Endothelial cell (in vitro differentiated cells): ENCODE data around the gene MYRF. TPM values are rescaled to one million over a fixed set of nuclear protein-coding genes. Genes with fewer than 3 reads are reported as not detected.

ENCODE experiments used
- DNase-seq: peaks from one replicate; pipeline ENCODE4 v3.0.0; 2021; ENCODE audit warnings: low spot score
- H3K27ac Mint-ChIP-seq: one replicate; pipeline ENCODE4 v1.8.0; 2021; ENCODE audit warnings: mixed read lengths, inconsistent platforms; ENCODE audit not compliant: unreplicated experiment
- H3K27me3 Mint-ChIP-seq: one replicate; pipeline ENCODE4 v1.8.0; 2021; ENCODE audit warnings: mild to moderate bottlenecking, moderate library complexity, mixed read lengths, inconsistent platforms; ENCODE audit not compliant: unreplicated experiment
- H3K36me3 Mint-ChIP-seq: one replicate; pipeline ENCODE4 v1.8.0; 2021; ENCODE audit warnings: mild to moderate bottlenecking, low read depth, mixed read lengths, inconsistent platforms; ENCODE audit not compliant: unreplicated experiment
- H3K4me1 Mint-ChIP-seq: one replicate; pipeline ENCODE4 v1.8.0; 2021; ENCODE audit warnings: mild to moderate bottlenecking, mixed read lengths, inconsistent platforms; ENCODE audit not compliant: unreplicated experiment
- H3K4me3 Mint-ChIP-seq: one replicate; pipeline ENCODE4 v1.8.0; 2021; ENCODE audit warnings: mild to moderate bottlenecking, mixed read lengths, inconsistent platforms; ENCODE audit not compliant: unreplicated experiment
- H3K9me3 Mint-ChIP-seq: one replicate; pipeline ENCODE4 v1.8.0; 2021; ENCODE audit warnings: mixed read lengths, inconsistent platforms; ENCODE audit not compliant: unreplicated experiment
- total RNA-seq: library from RNA; stranded (reverse); fragmentation: NEBNext Ultra II Directional; extraction: Animal tissue kit (Norgen Biotek cat#: 25700); gene quantifications from one replicate; pipeline ENCODE4 v1.2.1, GENCODE V29; 2021; ENCODE audit not compliant: unreplicated experiment
- TF ChIP-seq, protein P1 (sequence below): fragments of 200-600 bp; sonication (generic); IDR thresholded peaks from one replicate; pipeline ENCODE4 v1.5.0; 2021; ENCODE audit warnings: antibody characterized with exemption; ENCODE audit not compliant: unreplicated experiment

The MYRF gene
- total RNA-seq, 1 donor from 2014 or later: 1.5 TPM

DNA sequence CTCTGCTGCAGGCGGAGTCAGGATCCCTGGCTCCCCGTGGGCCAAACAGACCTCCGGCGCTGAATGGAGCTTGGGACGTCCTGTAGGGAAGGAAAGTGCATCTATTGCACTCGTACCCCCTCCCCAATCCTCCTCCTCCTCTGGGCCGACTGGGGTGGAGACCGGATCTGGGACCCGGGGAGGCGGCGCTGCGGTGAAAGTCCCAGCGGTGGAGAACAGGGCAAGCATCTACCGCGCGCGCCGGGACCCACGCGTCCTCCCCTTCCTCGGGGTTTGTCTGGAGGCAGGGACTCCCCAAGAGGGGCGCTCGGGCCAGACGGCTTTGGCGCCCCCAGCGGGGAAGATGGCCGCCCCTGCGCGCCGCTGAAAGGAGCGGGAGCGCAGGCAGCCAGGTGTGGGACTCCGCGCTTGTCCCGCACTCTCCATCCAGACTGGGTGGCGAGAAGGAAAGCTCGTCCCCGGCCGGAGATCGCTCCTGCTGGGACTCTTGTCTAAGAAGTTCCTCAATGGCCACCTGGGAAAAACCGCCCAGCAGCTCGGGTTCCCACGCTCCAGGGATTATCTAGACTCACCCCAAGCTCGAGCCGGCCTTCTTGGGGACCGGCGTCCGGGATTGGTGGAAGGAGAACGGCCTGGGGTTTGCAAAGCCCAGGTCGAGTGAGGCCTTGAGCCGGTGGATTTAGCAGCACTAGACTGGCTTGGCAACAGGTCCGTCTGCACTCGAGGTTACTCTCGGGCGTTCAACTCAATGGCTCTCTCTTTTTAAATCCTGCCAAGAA, 76.4 kb downstream of the MYRF start:
- Mint-ChIP-seq H3K4me1 (peaks cover 54% of the 10 kb centered on the region), H3K9me3 (no peaks in the 10 kb centered on the region), H3K4me3 (peak overlapping the region; percentile 98), H3K36me3 (peaks cover 21% of the 10 kb centered on the region), H3K27ac (peak overlapping the region; percentile 61), H3K27me3 (peaks cover 19% of the 10 kb centered on the region)
- DNase-seq: peak; percentile 62
- TF ChIP-seq, protein P1, sequence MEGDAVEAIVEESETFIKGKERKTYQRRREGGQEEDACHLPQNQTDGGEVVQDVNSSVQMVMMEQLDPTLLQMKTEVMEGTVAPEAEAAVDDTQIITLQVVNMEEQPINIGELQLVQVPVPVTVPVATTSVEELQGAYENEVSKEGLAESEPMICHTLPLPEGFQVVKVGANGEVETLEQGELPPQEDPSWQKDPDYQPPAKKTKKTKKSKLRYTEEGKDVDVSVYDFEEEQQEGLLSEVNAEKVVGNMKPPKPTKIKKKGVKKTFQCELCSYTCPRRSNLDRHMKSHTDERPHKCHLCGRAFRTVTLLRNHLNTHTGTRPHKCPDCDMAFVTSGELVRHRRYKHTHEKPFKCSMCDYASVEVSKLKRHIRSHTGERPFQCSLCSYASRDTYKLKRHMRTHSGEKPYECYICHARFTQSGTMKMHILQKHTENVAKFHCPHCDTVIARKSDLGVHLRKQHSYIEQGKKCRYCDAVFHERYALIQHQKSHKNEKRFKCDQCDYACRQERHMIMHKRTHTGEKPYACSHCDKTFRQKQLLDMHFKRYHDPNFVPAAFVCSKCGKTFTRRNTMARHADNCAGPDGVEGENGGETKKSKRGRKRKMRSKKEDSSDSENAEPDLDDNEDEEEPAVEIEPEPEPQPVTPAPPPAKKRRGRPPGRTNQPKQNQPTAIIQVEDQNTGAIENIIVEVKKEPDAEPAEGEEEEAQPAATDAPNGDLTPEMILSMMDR: peak; percentile 39

DNA sequence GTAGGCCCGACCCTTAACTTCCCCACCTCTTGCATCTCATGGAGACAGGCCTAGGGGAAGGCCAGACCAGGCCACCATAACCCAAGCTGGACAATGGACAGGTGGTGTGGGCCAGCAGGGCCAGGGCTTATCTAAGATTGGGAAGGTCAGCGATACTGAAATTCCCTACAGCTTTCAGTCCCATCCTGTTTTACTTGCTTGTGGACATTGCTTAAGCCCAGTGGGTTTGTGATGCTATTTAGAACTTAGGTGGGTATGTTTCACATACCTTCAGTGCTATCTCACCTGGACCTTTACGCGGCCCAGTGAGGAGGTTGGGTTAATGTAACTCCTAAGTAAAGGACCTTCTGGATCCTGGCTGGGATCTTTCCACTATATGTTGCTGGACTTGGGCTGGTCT, 77.4 kb downstream of the MYRF start:
- H3K27ac Mint-ChIP-seq: peak overlapping the region; percentile 45
- H3K4me3 Mint-ChIP-seq: peak overlapping the region; percentile 98
- peaks cover 63% of the 10 kb centered on the region for H3K4me1 Mint-ChIP-seq
- TF ChIP-seq, protein P1: no peak
- H3K36me3 Mint-ChIP-seq: peaks cover 24% of the 10 kb centered on the region
- no peaks in the 10 kb centered on the region for H3K9me3 Mint-ChIP-seq
- no peak for DNase-seq
- peaks cover 19% of the 10 kb centered on the region for H3K27me3 Mint-ChIP-seq

DNA sequence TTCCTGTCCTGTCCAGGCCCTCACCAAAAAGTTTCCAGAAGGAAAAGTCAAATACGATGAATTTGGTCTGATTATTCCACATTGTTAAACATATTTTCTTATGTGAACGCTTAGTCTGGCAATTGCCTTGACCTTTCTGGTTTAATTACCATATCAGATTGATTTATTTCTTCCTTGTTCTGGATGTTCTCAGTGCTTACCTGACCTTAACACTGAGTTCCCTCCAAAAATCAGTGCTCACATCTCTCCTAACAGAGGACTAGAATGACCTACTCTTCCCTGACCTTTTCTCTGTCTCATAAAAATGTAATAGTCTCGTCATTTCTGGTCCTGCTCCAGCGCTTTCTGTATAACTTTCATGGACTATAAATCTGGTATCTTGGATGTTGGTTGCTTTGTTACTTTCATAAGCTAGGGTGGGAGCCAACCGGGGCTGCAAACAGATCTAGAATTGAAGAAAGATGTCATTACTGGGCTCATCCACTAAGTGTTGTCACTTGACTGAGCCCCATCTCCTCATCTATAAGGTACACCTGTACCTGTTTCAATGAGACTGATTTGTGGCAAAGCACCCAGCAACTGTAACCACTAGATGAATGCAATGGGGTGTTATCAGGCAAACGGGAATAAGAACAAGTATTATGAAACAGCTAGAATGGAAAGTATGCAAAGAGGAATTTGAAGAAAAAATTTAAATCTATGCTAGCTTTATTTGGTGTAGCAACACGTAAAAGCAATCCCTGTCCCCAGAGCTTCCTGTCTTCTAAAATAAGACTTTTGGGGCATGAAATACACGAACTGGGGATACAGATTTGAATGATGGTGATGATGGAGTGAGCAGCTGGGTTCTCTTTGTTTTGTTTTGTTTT, 78.0 kb downstream of the MYRF start:
- peaks cover 21% of the 10 kb centered on the region for H3K27me3 Mint-ChIP-seq
- H3K4me1 Mint-ChIP-seq: peaks cover 68% of the 10 kb centered on the region
- peaks cover 24% of the 10 kb centered on the region for H3K36me3 Mint-ChIP-seq
- TF ChIP-seq, protein P1: no peak
- DNase-seq: no peak
- H3K4me3 Mint-ChIP-seq: peak overlapping the region; percentile 98
- peak overlapping the region; percentile 28 for H3K27ac Mint-ChIP-seq
- H3K9me3 Mint-ChIP-seq: no peaks in the 10 kb centered on the region

DNA sequence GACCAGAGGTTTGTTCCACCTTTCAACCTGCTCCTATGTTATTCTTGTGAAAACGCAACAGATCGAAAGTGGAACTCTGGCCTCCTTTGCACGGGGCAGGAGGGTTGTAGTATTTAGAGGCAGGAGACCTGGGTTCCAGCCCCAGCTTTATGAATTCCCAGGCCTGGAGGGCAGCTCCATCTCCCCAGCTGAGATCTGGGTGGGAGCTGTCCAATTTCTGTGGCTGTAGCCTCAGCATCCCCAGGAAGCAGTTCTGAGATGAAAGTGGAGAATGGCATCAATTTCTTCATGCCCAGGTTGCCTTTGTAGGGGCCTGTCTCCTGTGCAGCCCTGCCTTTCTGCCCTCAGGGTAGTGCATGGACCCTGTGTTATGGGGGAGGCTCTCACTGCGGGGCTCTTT, 79.8 kb downstream of the MYRF start:
- Mint-ChIP-seq H3K27ac (peak overlapping the region; percentile 86), H3K4me1 (peaks cover 69% of the 10 kb centered on the region), H3K27me3 (peaks cover 21% of the 10 kb centered on the region), H3K4me3 (peak overlapping the region; percentile 98), H3K36me3 (peaks cover 28% of the 10 kb centered on the region), H3K9me3 (no peaks in the 10 kb centered on the region)
- TF ChIP-seq, protein P1: no peak
- DNase-seq: no peak

DNA sequence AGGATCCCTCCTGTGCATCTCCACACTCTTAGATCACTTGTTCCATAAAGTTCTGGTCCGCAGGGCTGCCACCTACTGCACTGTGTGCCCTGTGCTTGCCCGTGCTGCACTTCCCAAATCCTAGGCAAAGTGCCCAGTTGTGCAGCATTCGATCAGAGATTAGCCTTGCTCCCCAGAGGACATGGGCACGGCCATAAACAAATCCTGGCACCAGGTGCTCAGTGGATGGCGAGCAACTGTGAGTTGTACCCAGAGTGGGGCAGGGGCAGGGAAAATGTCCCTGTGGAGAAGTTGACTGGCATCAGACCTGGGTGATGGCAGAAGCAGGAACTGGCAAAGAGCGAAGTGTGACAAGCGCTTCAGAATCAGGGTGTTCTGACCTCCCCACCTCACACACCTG, 80.3 kb downstream of the MYRF start:
- peak overlapping the region; percentile 99 for H3K27ac Mint-ChIP-seq
- peaks cover 20% of the 10 kb centered on the region for H3K27me3 Mint-ChIP-seq
- TF ChIP-seq, protein P1: no peak
- peaks cover 68% of the 10 kb centered on the region for H3K4me1 Mint-ChIP-seq
- peaks cover 28% of the 10 kb centered on the region for H3K36me3 Mint-ChIP-seq
- no peak for DNase-seq
- H3K9me3 Mint-ChIP-seq: no peaks in the 10 kb centered on the region
- peak overlapping the region; percentile 52 for H3K4me3 Mint-ChIP-seq
